Neural progenitor cell (in vitro differentiated cells): Measurements from ENCODE around the gene TUB. TPM values are rescaled to one million over a fixed set of nuclear protein-coding genes. Genes with fewer than 3 reads are reported as not detected.

ENCODE experiments used
- DNase-seq: peaks from one replicate; pipeline ENCODE4 v3.0.0-alpha.2; 2016; ENCODE audit warnings: low spot score
- H2AFZ ChIP-seq: fragments of 200-600 bp; sonication (generic); replicated peaks from 2 replicates; pipeline ENCODE4 v1.6.1; 2016; ENCODE audit warnings: antibody characterized with exemption
- H3F3A ChIP-seq: fragments of 200-600 bp; sonication (generic); 2 replicates; pipeline ENCODE4 v1.6.1; 2016; ENCODE audit warnings: antibody characterized with exemption, low read depth
- H3K27ac ChIP-seq: fragments of 200-600 bp; sonication (generic); 2 replicates; pipeline ENCODE4 v1.5.1; 2016; ENCODE audit warnings: mild to moderate bottlenecking
- H3K27me3 ChIP-seq: fragments of 200-600 bp; sonication (generic); 2 replicates; pipeline ENCODE4 v1.6.1; 2016; ENCODE audit warnings: mild to moderate bottlenecking, moderate library complexity
- H3K36me3 ChIP-seq: fragments of 200-600 bp; sonication (generic); 2 replicates; pipeline ENCODE4 v1.5.1; 2016
- H3K4me1 ChIP-seq: fragments of 200-600 bp; sonication (generic); 2 replicates; pipeline ENCODE4 v1.6.1; 2016; ENCODE audit warnings: mixed run types
- H3K4me2 ChIP-seq: fragments of 200-600 bp; sonication (generic); 2 replicates; pipeline ENCODE4 v1.6.1; 2016
- H3K4me3 ChIP-seq: fragments of 200-600 bp; sonication (generic); 2 replicates; pipeline ENCODE4 v1.5.1; 2016
- H3K79me2 ChIP-seq: fragments of 200-600 bp; sonication (generic); 2 replicates; pipeline ENCODE4 v1.6.1; 2016; ENCODE audit warnings: low read depth
- H3K9ac ChIP-seq: fragments of 200-600 bp; sonication (generic); 2 replicates; pipeline ENCODE4 v1.6.1; 2016
- H3K9me3 ChIP-seq: fragments of 200-600 bp; sonication (generic); 2 replicates; pipeline ENCODE4 v1.5.1; 2016; ENCODE audit warnings: low read depth
- H4K20me1 ChIP-seq: fragments of 200-600 bp; sonication (generic); 2 replicates; pipeline ENCODE4 v1.6.1; 2016; ENCODE audit warnings: low read depth
- H3K27ac Mint-ChIP-seq: 3 replicates; pipeline ENCODE4 v1.8.0; 2021; ENCODE audit warnings: mixed read lengths
- H3K27me3 Mint-ChIP-seq: 2 replicates; pipeline ENCODE4 v1.8.0; 2022; ENCODE audit warnings: low read depth, mild to moderate bottlenecking, inconsistent platforms, moderate library complexity, mixed read lengths; ENCODE audit not compliant: insufficient read depth
- H3K36me3 Mint-ChIP-seq: 3 replicates; pipeline ENCODE4 v1.8.0; 2021; ENCODE audit warnings: mixed read lengths
- H3K4me1 Mint-ChIP-seq: 3 replicates; pipeline ENCODE4 v1.8.0; 2021; ENCODE audit warnings: mixed read lengths
- H3K4me3 Mint-ChIP-seq: 3 replicates; pipeline ENCODE4 v1.8.0; 2021; ENCODE audit warnings: mild to moderate bottlenecking, moderate library complexity, mixed read lengths
- H3K9me3 Mint-ChIP-seq: 3 replicates; pipeline ENCODE4 v1.8.0; 2020; ENCODE audit warnings: mixed read lengths
- CTCF ChIP-seq: fragments of 200-600 bp; sonication (generic); IDR thresholded peaks from 2 replicates; pipeline ENCODE4 v1.5.1; 2017; ENCODE audit warnings: antibody characterized with exemption, mild to moderate bottlenecking
- EZH2 ChIP-seq: fragments of 200-600 bp; sonication (generic); IDR thresholded peaks from 2 replicates; pipeline ENCODE4 v1.6.1; 2017; ENCODE audit warnings: antibody characterized with exemption, mild to moderate bottlenecking, moderate library complexity
- EZH2phosphoT487 ChIP-seq: fragments of 200-600 bp; sonication (generic); IDR thresholded peaks from 2 replicates; pipeline ENCODE4 v1.6.1; 2017; ENCODE audit warnings: antibody characterized with exemption
- total RNA-seq: library from RNA; depleted of rRNA; stranded (reverse); fragments of >200 nt; gene quantifications from 2 replicates; pipeline ENCODE4 v1.2.3, GENCODE V29; 2015; ENCODE audit warnings: low replicate concordance

TUB gene
- total RNA-seq, 1 donor from 2014 or later, result 28.7 TPM

GRCh38 chr11:8086571-8086970 lies 5.6 kb downstream of the TUB start:
- no peak for DNase-seq
- no peaks in the 10 kb centered on the region for H3K9me3 ChIP-seq
- no peaks in the 10 kb centered on the region for H3K36me3 ChIP-seq
- Mint-ChIP-seq H3K9me3 (no peaks in the 10 kb centered on the region), H3K27me3 (peaks cover 6% of the 10 kb centered on the region), H3K36me3 (no peaks in the 10 kb centered on the region), H3K4me1 (peaks cover 50% of the 10 kb centered on the region), H3K4me3 (no peak overlapping the region), H3K27ac (no peak overlapping the region)
- no peak overlapping the region for H3K4me3 ChIP-seq
- no peak overlapping the region for H3K27ac ChIP-seq
- no peak overlapping the region for H2AFZ ChIP-seq
- no peak overlapping the region for H3K9ac ChIP-seq
- H3F3A ChIP-seq, result peaks cover 17% of the 10 kb centered on the region
- H3K27me3 ChIP-seq, result no peaks in the 10 kb centered on the region
- TF ChIP-seq EZH2 (no peak), CTCF (no peak), EZH2phosphoT487 (no peak)
- H3K4me2 ChIP-seq, result no peak overlapping the region
- peaks cover 44% of the 10 kb centered on the region for H3K4me1 ChIP-seq
- H4K20me1 ChIP-seq, result peaks cover 60% of the 10 kb centered on the region
- peaks cover 51% of the 10 kb centered on the region for H3K79me2 ChIP-seq

- Histone ChIP-seq H2AFZ (no peak overlapping the region), H3F3A (peaks cover 11% of the 10 kb centered on the region), H3K4me1 (peaks cover 38% of the 10 kb centered on the region), H3K9ac (no peak overlapping the region), H3K27ac (no peak overlapping the region), H3K27me3 (no peaks in the 10 kb centered on the region), H3K9me3 (no peaks in the 10 kb centered on the region), H3K4me2 (no peak overlapping the region), H3K79me2 (peaks cover 51% of the 10 kb centered on the region), H3K36me3 (no peaks in the 10 kb centered on the region), H3K4me3 (no peak overlapping the region), H4K20me1 (peaks cover 56% of the 10 kb centered on the region)
- no peaks in the 10 kb centered on the region for H3K9me3 Mint-ChIP-seq
- peak; percentile 59 for DNase-seq
- H3K27ac Mint-ChIP-seq, result no peak overlapping the region
- H3K4me3 Mint-ChIP-seq, result no peak overlapping the region
- H3K4me1 Mint-ChIP-seq, result peaks cover 44% of the 10 kb centered on the region
- peak; percentile 56 for TF ChIP-seq CTCF
- TF ChIP-seq EZH2phosphoT487, result no peak
- H3K27me3 Mint-ChIP-seq, result peaks cover 3% of the 10 kb centered on the region
- no peaks in the 10 kb centered on the region for H3K36me3 Mint-ChIP-seq
Measured at GRCh38 chr11:8087185-8087584, 6.2 kb downstream of the TUB start.

- no peaks in the 10 kb centered on the region for H3K36me3 ChIP-seq
- H4K20me1 ChIP-seq, result peaks cover 55% of the 10 kb centered on the region
- H3K27ac Mint-ChIP-seq, result peak overlapping the region; percentile 74
- peaks cover 38% of the 10 kb centered on the region for H3K4me1 Mint-ChIP-seq
- no peaks in the 10 kb centered on the region for H3K27me3 Mint-ChIP-seq
- H2AFZ ChIP-seq, result no peak overlapping the region
- no peak overlapping the region for H3K4me2 ChIP-seq
- H3K9me3 Mint-ChIP-seq, result no peaks in the 10 kb centered on the region
- H3F3A ChIP-seq, result peaks cover 6% of the 10 kb centered on the region
- H3K27me3 ChIP-seq, result no peaks in the 10 kb centered on the region
- peaks cover 50% of the 10 kb centered on the region for H3K79me2 ChIP-seq
- H3K4me3 Mint-ChIP-seq, result no peak overlapping the region
- H3K9ac ChIP-seq, result no peak overlapping the region
- no peak overlapping the region for H3K4me3 ChIP-seq
- H3K27ac ChIP-seq, result no peak overlapping the region
- DNase-seq, result no peak
- peaks cover 32% of the 10 kb centered on the region for H3K4me1 ChIP-seq
- no peaks in the 10 kb centered on the region for H3K9me3 ChIP-seq
- no peaks in the 10 kb centered on the region for H3K36me3 Mint-ChIP-seq
- no peak for TF ChIP-seq EZH2phosphoT487
- no peak for TF ChIP-seq EZH2
- no peak for TF ChIP-seq CTCF
Measured at GRCh38 chr11:8087756-8088155, 6.7 kb downstream of the TUB start.
